HG03060 (cell line): ENCODE results near the gene C21orf91.
A peak's percentile ranks its signal among the peaks of the same experiment; 100 is the strongest.

Experiments
- ATAC-seq: cut with Tn5 transposase; IDR thresholded peaks from one replicate; pipeline ENCODE4 v1.9.1; 2021; ENCODE audit warnings: low read depth, moderate number of reproducible peaks; ENCODE audit not compliant: unreplicated experiment

C21orf91 gene

GRCh38 chr21:17819114-17819876 lies at the start of gene C21orf91:
Gene C21orf91, minus strand, starts transcription at chr21:17819356. Its CDS starts 1,038 bp downstream, at chr21:17818318.
- ATAC-seq = peak; percentile 68

- no peak for ATAC-seq
Observed at GRCh38 chr21:17866590-17866989, 47.4 kb upstream of the C21orf91 start.

- no peak for ATAC-seq
Observed at GRCh38 chr21:17859661-17860060, 40.5 kb upstream of the C21orf91 start.

GRCh38 chr21:17858747-17859146 lies 39.6 kb upstream of the C21orf91 start:
- no peak for ATAC-seq

GRCh38 chr21:17854745-17855144 lies 35.6 kb upstream of the C21orf91 start:
- no peak for ATAC-seq

GRCh38 chr21:17853393-17854275 lies 34.5 kb upstream of the C21orf91 start:
- no peak for ATAC-seq

- peak; percentile 82 for ATAC-seq
Observed at GRCh38 chr21:17848228-17848627, 29.1 kb upstream of the C21orf91 start.

GRCh38 chr21:17841103-17841502 lies 21.9 kb upstream of the C21orf91 start:
- ATAC-seq = no peak

GRCh38 chr21:17834639-17835354 lies 15.6 kb upstream of the C21orf91 start:
- no peak for ATAC-seq

- ATAC-seq = no peak
Observed at GRCh38 chr21:17829472-17829871, 10.3 kb upstream of the C21orf91 start.

- ATAC-seq = no peak
Observed at GRCh38 chr21:17828223-17828622, 9.1 kb upstream of the C21orf91 start.

- ATAC-seq = no peak
Observed at GRCh38 chr21:17823846-17824245, 4.7 kb upstream of the C21orf91 start.

- ATAC-seq = no peak
Observed at GRCh38 chr21:17821121-17821520, 2.0 kb upstream of the C21orf91 start.

GRCh38 chr21:17819877-17820229 lies 697 bp upstream of the C21orf91 start:
- peak; percentile 60 for ATAC-seq

- ATAC-seq = no peak
Observed at GRCh38 chr21:17818186-17819113, 706 bp downstream of the C21orf91 start.

GRCh38 chr21:17813353-17813752 lies 5.8 kb downstream of the C21orf91 start:
- no peak for ATAC-seq

- no peak for ATAC-seq
Observed at GRCh38 chr21:17805966-17806365, 13.2 kb downstream of the C21orf91 start.

- ATAC-seq = no peak
Observed at GRCh38 chr21:17803536-17803935, 15.6 kb downstream of the C21orf91 start.

GRCh38 chr21:17802572-17802971 lies 16.6 kb downstream of the C21orf91 start:
- ATAC-seq = no peak
